PC-9 (cell line): ENCODE results near the gene EPS8L2. TPM values are rescaled to one million over a fixed set of nuclear protein-coding genes. Genes with fewer than 3 reads are reported as not detected.
A peak's percentile ranks its signal among the peaks of the same experiment; 100 is the strongest.

Source experiments
- BruUV-seq: library from RNA; stranded (reverse); fragments of 400-500 nt; replicated peaks from 2 replicates; lab custom pipeline; 2021; lab: Mats Ljungman, UMichigan
- CTCF ChIA-PET: fragments of 300-600 bp; sonication (Branson Sonifier 250); formaldehyde crosslinking; loops from one replicate; lab custom pipeline; 2022; ENCODE audit warnings: antibody characterized with exemption; lab: Charles Lee
- POLR2A ChIA-PET: fragments of 300-600 bp; sonication (Branson Sonifier 250); formaldehyde crosslinking; loops from one replicate; lab custom pipeline; 2022; ENCODE audit warnings: antibody characterized with exemption; ENCODE audit not compliant: unreplicated experiment; lab: Charles Lee
- DNase-seq, 2 experiments: peaks; one replicate each; pipeline versions ENCODE4 v3.0.0 to v3.0.0-alpha.2; 2015 to 2022; ENCODE audit warnings: mixed read lengths in 1 of 2
- H2AFZ ChIP-seq: fragments of 200-600 bp; sonication (generic); 2 replicates; pipeline ENCODE4 v1.8.1; 2017; ENCODE audit warnings: antibody characterized with exemption
- H3F3A ChIP-seq: fragments of 200-600 bp; sonication (generic); 2 replicates; pipeline ENCODE4 v1.8.1; 2017; ENCODE audit warnings: antibody characterized with exemption, mild to moderate bottlenecking, low read depth; ENCODE audit not compliant: insufficient read depth
- H3K27ac ChIP-seq: fragments of 200-600 bp; sonication (generic); 2 replicates; pipeline ENCODE4 v1.6.1; 2016; ENCODE audit warnings: mixed run types
- H3K27me3 ChIP-seq: fragments of 200-600 bp; sonication (generic); 2 replicates; pipeline ENCODE4 v1.6.1; 2016; ENCODE audit warnings: low read depth, mixed run types; ENCODE audit not compliant: insufficient read depth
- H3K36me3 ChIP-seq: fragments of 200-600 bp; sonication (generic); 2 replicates; pipeline ENCODE4 v1.6.1; 2016; ENCODE audit warnings: low read depth, mixed run types
- H3K4me1 ChIP-seq: fragments of 200-600 bp; sonication (generic); replicated peaks from 2 replicates; pipeline ENCODE4 v1.6.1; 2016; ENCODE audit warnings: mixed run types; ENCODE audit not compliant: insufficient read depth
- H3K4me2 ChIP-seq: fragments of 200-600 bp; sonication (generic); 2 replicates; pipeline ENCODE4 v1.6.1; 2017; ENCODE audit warnings: mixed run types
- H3K4me3 ChIP-seq: fragments of 200-600 bp; sonication (generic); 2 replicates; pipeline ENCODE4 v1.6.1; 2016; ENCODE audit warnings: mixed run types
- H3K79me2 ChIP-seq: fragments of 200-600 bp; sonication (generic); 2 replicates; pipeline ENCODE4 v1.6.1; 2017; ENCODE audit warnings: low read depth, mixed run types
- H3K9me2 ChIP-seq: fragments of 200-600 bp; sonication (generic); 2 replicates; pipeline ENCODE4 v1.8.1; 2017; ENCODE audit warnings: mild to moderate bottlenecking; ENCODE audit not compliant: insufficient read depth
- H3K9me3 ChIP-seq: fragments of 200-600 bp; sonication (generic); 2 replicates; pipeline ENCODE4 v1.8.1; 2016; ENCODE audit warnings: low read depth; ENCODE audit not compliant: insufficient read depth
- H4K20me1 ChIP-seq: fragments of 200-600 bp; sonication (generic); 2 replicates; pipeline ENCODE4 v1.8.1; 2017; ENCODE audit not compliant: insufficient read depth
- EZH2 ChIP-seq: fragments of 200-600 bp; sonication (generic); IDR thresholded peaks from 2 replicates; pipeline ENCODE4 v1.8.0; 2017; ENCODE audit warnings: antibody characterized with exemption, low read depth
- intact Hi-C: fragments of 100-400 bp; cut with micrococcal nuclease; formaldehyde crosslinking; loops from one replicate; pipeline ENCODE4 v1.10.0; 2022; ENCODE audit not compliant: unreplicated experiment
- total RNA-seq: library from RNA; stranded (reverse); gene quantifications from 2 replicates; pipeline ENCODE4 v1.2.3, GENCODE V29; 2021
- TF ChIP-seq, protein P1 (sequence below): fragments of 200-600 bp; sonication (generic); conservative IDR thresholded peaks from 2 replicates; pipeline ENCODE4 v1.6.1; 2017; ENCODE audit warnings: mixed run types, antibody characterized with exemption, mild to moderate bottlenecking, moderate library complexity

EPS8L2 gene
- total RNA-seq, 1 experiment from 2014 or later: 229 TPM

DNA sequence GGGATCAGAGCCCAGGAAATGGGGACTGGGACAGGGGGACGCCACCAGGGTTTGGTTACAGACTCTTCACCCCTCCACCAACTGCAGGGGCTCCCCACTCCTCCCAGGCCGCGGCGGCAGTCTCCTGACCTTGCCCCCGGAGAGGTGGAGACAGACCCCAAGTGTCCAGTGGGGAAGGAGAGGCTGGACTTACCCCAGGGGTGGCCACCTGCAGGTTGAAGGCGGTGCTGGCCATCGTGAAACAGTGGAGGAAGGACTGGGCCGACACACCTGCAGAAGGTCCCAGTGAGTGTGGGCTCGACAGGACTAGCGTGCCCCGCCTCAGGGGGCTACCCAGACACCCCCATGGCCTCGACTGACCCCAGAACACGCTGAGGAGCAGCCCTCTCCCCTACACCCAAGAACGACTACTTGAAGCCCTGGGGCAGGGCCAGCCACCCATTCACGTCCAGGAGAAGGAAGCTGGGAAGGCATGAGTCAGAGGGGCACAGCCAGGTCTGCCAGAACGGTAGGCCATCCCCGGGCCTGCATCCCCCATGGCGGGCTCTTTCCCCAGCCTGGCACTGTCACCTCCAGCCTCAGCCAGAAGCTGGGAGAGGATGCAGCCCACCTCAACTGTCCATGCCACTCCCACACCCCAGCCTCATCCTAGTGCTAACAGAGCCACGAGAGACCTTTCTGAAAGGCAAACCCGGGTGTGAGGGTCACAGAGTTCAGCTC, 69.0 kb downstream of the EPS8L2 start:
- H3K9me2 ChIP-seq: no peaks in the 10 kb centered on the region
- H3K27ac ChIP-seq: no peak overlapping the region
- H3K4me2 ChIP-seq: peak overlapping the region; percentile 79
- peak overlapping the region; percentile 69; the same call in 1 of the 2 replicates for H3K4me3 ChIP-seq
- DNase-seq: peak; percentile 51 to 54
- TF ChIP-seq EZH2: no peak
- TF ChIP-seq, protein P1, sequence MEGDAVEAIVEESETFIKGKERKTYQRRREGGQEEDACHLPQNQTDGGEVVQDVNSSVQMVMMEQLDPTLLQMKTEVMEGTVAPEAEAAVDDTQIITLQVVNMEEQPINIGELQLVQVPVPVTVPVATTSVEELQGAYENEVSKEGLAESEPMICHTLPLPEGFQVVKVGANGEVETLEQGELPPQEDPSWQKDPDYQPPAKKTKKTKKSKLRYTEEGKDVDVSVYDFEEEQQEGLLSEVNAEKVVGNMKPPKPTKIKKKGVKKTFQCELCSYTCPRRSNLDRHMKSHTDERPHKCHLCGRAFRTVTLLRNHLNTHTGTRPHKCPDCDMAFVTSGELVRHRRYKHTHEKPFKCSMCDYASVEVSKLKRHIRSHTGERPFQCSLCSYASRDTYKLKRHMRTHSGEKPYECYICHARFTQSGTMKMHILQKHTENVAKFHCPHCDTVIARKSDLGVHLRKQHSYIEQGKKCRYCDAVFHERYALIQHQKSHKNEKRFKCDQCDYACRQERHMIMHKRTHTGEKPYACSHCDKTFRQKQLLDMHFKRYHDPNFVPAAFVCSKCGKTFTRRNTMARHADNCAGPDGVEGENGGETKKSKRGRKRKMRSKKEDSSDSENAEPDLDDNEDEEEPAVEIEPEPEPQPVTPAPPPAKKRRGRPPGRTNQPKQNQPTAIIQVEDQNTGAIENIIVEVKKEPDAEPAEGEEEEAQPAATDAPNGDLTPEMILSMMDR: no peak
- peaks cover 13% of the 10 kb centered on the region for H3K4me1 ChIP-seq
- BruUV-seq: no TSS peak
- H3K9me3 ChIP-seq: no peaks in the 10 kb centered on the region
- peaks cover 47% of the 10 kb centered on the region for H3K79me2 ChIP-seq
- no peaks in the 10 kb centered on the region for H3K27me3 ChIP-seq
- H3K36me3 ChIP-seq: no peaks in the 10 kb centered on the region
- H2AFZ ChIP-seq: no peak overlapping the region
- CTCF ChIA-PET: interaction anchor here (0.6 kb wide), 1 partner anchor 9 kb away, joined by 8 read pairs; no protein-coding TSS in a partner anchor
- H3F3A ChIP-seq: no peaks in the 10 kb centered on the region; the same call in 1 of the 2 replicates
- POLR2A ChIA-PET: interaction anchor here (0.6 kb wide), 2 partner anchors 11 to 91 kb away, joined by 17 to 27 read pairs; no protein-coding TSS in a partner anchor
- H4K20me1 ChIP-seq: peaks cover 23% of the 10 kb centered on the region
- intact Hi-C loops: no loop called here

- H3K27me3 ChIP-seq: no peaks in the 10 kb centered on the region
- H4K20me1 ChIP-seq: peaks cover 20% of the 10 kb centered on the region
- no peaks in the 10 kb centered on the region; the same call in 1 of the 2 replicates for H3F3A ChIP-seq
- no peaks in the 10 kb centered on the region for H3K9me3 ChIP-seq
- POLR2A ChIA-PET: interaction anchor here (0.7 kb wide), 1 partner anchor 125 kb away, joined by 14 read pairs; no protein-coding TSS in a partner anchor
- H3K79me2 ChIP-seq: peaks cover 47% of the 10 kb centered on the region
- intact Hi-C loops: no loop called here
- H3K4me2 ChIP-seq: peak overlapping the region; percentile 79
- TF ChIP-seq, protein P1: no peak
- no peak for TF ChIP-seq EZH2
- BruUV-seq: no TSS peak
- no peak overlapping the region for H2AFZ ChIP-seq
- no peaks in the 10 kb centered on the region for H3K36me3 ChIP-seq
- 0 out of 2 replicates have a peak overlapping the region, but pooled peaks have one; percentile 12 for H3K27ac ChIP-seq
- H3K4me3 ChIP-seq: peak overlapping the region; percentile 69
- H3K4me1 ChIP-seq: peaks cover 13% of the 10 kb centered on the region
- CTCF ChIA-PET: no interaction called here
- no peaks in the 10 kb centered on the region for H3K9me2 ChIP-seq
- no peak for DNase-seq
Measured at GRCh38 chr11:776263-776560, 70.2 kb downstream of the EPS8L2 start.

DNA sequence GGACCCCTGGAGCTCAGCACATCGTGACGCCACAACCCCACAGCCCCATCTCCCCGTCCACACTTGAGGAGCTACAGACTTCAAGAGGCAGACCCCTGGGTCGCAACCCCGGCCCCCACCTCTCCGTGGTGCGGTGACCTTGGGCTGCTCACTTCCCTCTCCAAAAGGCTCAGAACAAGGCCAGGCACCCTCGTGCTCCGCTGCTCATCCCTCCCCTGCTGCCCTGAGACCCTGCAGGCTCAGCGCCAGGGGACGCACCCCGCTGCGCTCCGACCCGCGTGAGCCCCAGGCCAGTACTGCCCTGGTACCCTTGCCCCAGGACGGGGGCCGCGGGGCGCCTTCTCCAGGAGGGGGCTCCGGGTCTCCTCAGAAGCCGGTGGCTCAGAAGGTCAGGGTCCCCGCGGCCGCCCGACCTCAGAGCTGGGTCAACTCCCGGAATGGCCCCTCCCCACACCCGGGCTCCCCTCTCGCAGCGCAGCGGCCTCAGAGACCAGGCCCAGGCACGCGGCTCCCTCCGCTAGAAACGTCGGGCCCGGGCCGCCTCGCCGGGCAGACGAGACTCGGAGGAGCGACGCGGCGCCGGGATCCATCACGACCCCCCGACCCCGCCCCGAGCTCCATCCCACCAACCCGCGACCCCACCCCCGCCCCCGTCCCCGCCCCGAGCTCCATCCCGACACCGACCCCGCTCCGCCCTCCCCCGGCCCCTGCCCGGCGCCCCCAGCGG, 70.7 kb downstream of the EPS8L2 start:
- ChIA-PET CTCF (no interaction called here), POLR2A (interaction anchor here (0.6 to 0.8 kb wide), 5 partner anchors 13 to 226 kb away, joined by 3 to 14 read pairs (median 5); partner anchors contain the start of gene CEND1)
- no peaks in the 10 kb centered on the region for H3K9me2 ChIP-seq
- intact Hi-C loops: no loop called here
- H3K4me1 ChIP-seq: peaks cover 13% of the 10 kb centered on the region
- no peaks in the 10 kb centered on the region for H3K9me3 ChIP-seq
- H3K4me3 ChIP-seq: peak overlapping the region; percentile 69
- no peak for TF ChIP-seq EZH2
- DNase-seq: no peak
- peak overlapping the region; percentile 79 for H3K4me2 ChIP-seq
- H2AFZ ChIP-seq: no peak overlapping the region
- no peaks in the 10 kb centered on the region; the same call in 1 of the 2 replicates for H3F3A ChIP-seq
- peaks cover 19% of the 10 kb centered on the region for H4K20me1 ChIP-seq
- H3K79me2 ChIP-seq: peaks cover 47% of the 10 kb centered on the region
- H3K27me3 ChIP-seq: no peaks in the 10 kb centered on the region
- no peaks in the 10 kb centered on the region for H3K36me3 ChIP-seq
- no TSS peak for BruUV-seq
- H3K27ac ChIP-seq: no peak overlapping the region

Other genes starting within 250 kb of the EPS8L2 start
- 87.8 and 104 TPM in 2 replicates for gene RNH1, start 199.0 kb upstream of the EPS8L2 start, total RNA-seq
- 47.2 and 47.5 TPM in 2 replicates for gene HRAS, start 170.7 kb upstream of the EPS8L2 start, total RNA-seq
- 5.0 and 6.3 TPM in 2 replicates for gene LRRC56, start 168.7 kb upstream of the EPS8L2 start, total RNA-seq
- 12.8 and 16.3 TPM in 2 replicates for gene LMNTD2, start 145.5 kb upstream of the EPS8L2 start, total RNA-seq
- 36.2 and 40.8 TPM in 2 replicates for gene RASSF7, start 145.3 kb upstream of the EPS8L2 start, total RNA-seq
- 21.7 and 24.5 TPM in 2 replicates for gene PHRF1, start 129.8 kb upstream of the EPS8L2 start, total RNA-seq
- 10.7 and 13.1 TPM in 2 replicates for gene IRF7, start 90.3 kb upstream of the EPS8L2 start, total RNA-seq
- gene CDHR5, start 81.3 kb upstream of the EPS8L2 start, total RNA-seq: not detected in 2 replicates
- not detected in 2 replicates for gene SCT, start 79.0 kb upstream of the EPS8L2 start, total RNA-seq
- gene DRD4, start 69.0 kb upstream of the EPS8L2 start, total RNA-seq: 0.35 and 1.4 TPM in 2 replicates
- gene DEAF1, start 11.0 kb upstream of the EPS8L2 start, total RNA-seq: 36.9 and 44.4 TPM in 2 replicates
- 34.0 and 36.6 TPM in 2 replicates for gene TMEM80, start 10.4 kb upstream of the EPS8L2 start, total RNA-seq
- 434 and 446 TPM in 2 replicates for gene TALDO1, start 41.2 kb downstream of the EPS8L2 start, total RNA-seq
- gene GATD1, start 71.3 kb downstream of the EPS8L2 start, total RNA-seq: 52.7 and 61.9 TPM in 2 replicates
- gene CEND1, start 83.9 kb downstream of the EPS8L2 start, total RNA-seq: not detected in 2 replicates
- gene SLC25A22, start 92.0 kb downstream of the EPS8L2 start, total RNA-seq: 24.6 and 25.8 TPM in 2 replicates
- gene PIDD1, start 99.0 kb downstream of the EPS8L2 start, total RNA-seq: 16.7 and 24.3 TPM in 2 replicates
- gene RPLP2, start 103.7 kb downstream of the EPS8L2 start, total RNA-seq: 1,270 and 1,465 TPM in 2 replicates
- gene PNPLA2, start 112.7 kb downstream of the EPS8L2 start, total RNA-seq: 137 and 142 TPM in 2 replicates
- 17.5 and 21.2 TPM in 2 replicates for gene CRACR2B, start 121.7 kb downstream of the EPS8L2 start, total RNA-seq
- 184 and 199 TPM in 2 replicates for gene CD151, start 126.7 kb downstream of the EPS8L2 start, total RNA-seq
- 87.4 and 99.7 TPM in 2 replicates for gene POLR2L, start 136.3 kb downstream of the EPS8L2 start, total RNA-seq
- 30.4 and 43.6 TPM in 2 replicates for gene TSPAN4, start 136.6 kb downstream of the EPS8L2 start, total RNA-seq
- 66.1 and 85.6 TPM in 2 replicates for gene CHID1, start 204.6 kb downstream of the EPS8L2 start, total RNA-seq
- gene AP2A2, start 219.6 kb downstream of the EPS8L2 start, total RNA-seq: 39.4 and 44.0 TPM in 2 replicates